ENCODE data around the gene TNNT2. TPM values are rescaled to one million over a fixed set of nuclear protein-coding genes. Genes with fewer than 3 reads are reported as not detected.

TNNT2 gene
- total RNA-seq, 1 donor from 2014 or later, result 8,708 TPM

DNA sequence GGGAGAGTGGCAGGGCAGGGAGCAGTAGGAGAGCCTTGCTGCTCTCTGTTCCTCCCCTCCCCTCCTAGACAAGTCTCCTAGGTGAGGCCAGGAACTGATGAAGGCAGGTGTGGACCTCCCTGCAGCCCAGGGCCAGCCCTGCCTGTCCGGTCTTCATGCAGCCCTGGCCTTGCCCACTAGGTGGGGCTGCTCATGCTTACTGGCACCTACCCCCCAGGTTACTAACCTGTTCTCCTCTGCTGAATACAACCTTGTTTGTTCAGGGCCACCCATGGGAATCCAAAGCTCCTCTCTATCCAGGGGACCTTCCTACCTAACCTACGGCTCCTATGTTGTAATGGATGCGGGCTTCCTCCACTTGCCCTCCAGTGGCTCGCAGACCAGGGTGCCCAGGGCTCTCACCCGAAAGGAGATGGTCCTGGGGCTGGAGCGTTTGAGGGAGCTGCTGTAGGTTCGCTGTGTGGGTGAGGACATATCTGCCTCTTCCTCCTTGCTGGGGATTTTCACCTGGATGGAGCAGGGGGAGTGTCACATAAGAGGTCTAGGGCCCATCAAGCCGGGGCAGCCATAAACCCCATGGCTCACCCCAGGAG lies 7.9 kb upstream of the TNNT2 start:
- no peaks in the 10 kb centered on the region for H3K36me3 ChIP-seq
- no peak for DNase-seq
- no peaks in the 10 kb centered on the region for H3K9me3 ChIP-seq (replicated peaks)
- intact Hi-C loops (cut with micrococcal nuclease), result no loop called here
- H3K27me3 ChIP-seq (ENCODE audit: low read depth), result peaks cover 29% of the 10 kb centered on the region
- no peak overlapping the region for H3K4me3 ChIP-seq
- TF ChIP-seq CTCF (IDR thresholded peaks at IDR 0.05; ENCODE audit: borderline replicate concordance), result peak; percentile 84
- peaks cover 36% of the 10 kb centered on the region for H3K4me1 ChIP-seq
- H3K27ac ChIP-seq (replicated peaks), result no peak overlapping the region

DNA sequence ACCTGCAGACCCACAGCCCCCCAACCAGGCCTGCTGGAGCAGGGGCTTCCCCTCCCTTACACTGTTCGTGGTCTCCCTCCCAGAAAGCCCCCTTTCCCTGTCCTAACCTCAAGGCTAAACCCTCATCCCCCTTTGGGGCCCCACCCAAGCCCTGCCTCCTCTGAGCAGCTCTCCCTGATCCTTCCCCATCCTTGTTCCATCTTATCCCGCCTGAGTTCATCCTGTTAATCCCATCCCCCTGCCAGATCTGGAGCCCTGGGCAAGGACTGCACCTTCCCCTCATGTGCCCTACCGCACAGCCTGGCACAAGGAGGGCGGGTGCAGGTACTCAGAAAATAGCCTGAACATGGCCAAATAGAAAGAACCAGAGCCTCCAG lies 6.9 kb upstream of the TNNT2 start:
- intact Hi-C loops (cut with micrococcal nuclease), result no loop called here
- no peak for DNase-seq
- Histone ChIP-seq H3K27ac (replicated peaks) (peak overlapping the region; percentile 69), H3K9me3 (replicated peaks) (no peaks in the 10 kb centered on the region), H3K4me3 (no peak overlapping the region), H3K36me3 (no peaks in the 10 kb centered on the region), H3K4me1 (peaks cover 46% of the 10 kb centered on the region), H3K27me3 (ENCODE audit: low read depth) (peaks cover 29% of the 10 kb centered on the region)
- no peak for TF ChIP-seq CTCF (IDR thresholded peaks at IDR 0.05; ENCODE audit: borderline replicate concordance)

- Histone ChIP-seq H3K27me3 (ENCODE audit: low read depth) (peaks cover 29% of the 10 kb centered on the region), H3K27ac (replicated peaks) (peak overlapping the region; percentile 69), H3K4me1 (peaks cover 51% of the 10 kb centered on the region), H3K36me3 (no peaks in the 10 kb centered on the region), H3K9me3 (replicated peaks) (no peaks in the 10 kb centered on the region), H3K4me3 (peak overlapping the region; percentile 4)
- DNase-seq, result no peak
- intact Hi-C loops (cut with micrococcal nuclease), result no loop called here
- no peak for TF ChIP-seq CTCF (IDR thresholded peaks at IDR 0.05; ENCODE audit: borderline replicate concordance)
Measured at GRCh38 chr1:201383647-201384405, 6.3 kb upstream of the TNNT2 start.

DNA sequence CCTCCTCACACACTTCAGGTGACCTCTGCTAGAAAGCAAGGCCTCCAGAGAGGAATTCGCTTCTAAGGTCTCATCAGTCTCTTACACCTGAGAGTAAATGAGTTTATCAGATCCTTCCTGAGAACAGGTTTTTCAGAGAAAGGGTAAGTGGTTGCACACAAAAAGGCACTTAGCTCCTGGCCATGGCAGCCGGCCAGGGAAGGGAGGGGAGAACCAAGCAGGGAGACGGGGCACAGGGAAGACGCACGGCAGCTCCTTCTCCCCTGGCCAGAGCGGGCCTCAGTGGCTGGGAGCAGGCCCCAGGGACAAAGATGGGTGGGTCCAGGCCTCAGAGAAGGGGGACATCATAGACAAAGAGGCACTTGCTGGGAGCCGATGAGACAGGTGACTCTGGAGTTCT lies 3.6 kb upstream of the TNNT2 start:
- H3K36me3 ChIP-seq, result peaks cover 3% of the 10 kb centered on the region
- intact Hi-C loops (cut with micrococcal nuclease), result no loop called here
- no peak overlapping the region for H3K4me3 ChIP-seq
- DNase-seq, result no peak
- peaks cover 58% of the 10 kb centered on the region for H3K4me1 ChIP-seq
- peaks cover 20% of the 10 kb centered on the region for H3K27me3 ChIP-seq (ENCODE audit: low read depth)
- no peaks in the 10 kb centered on the region for H3K9me3 ChIP-seq (replicated peaks)
- TF ChIP-seq CTCF (IDR thresholded peaks at IDR 0.05; ENCODE audit: borderline replicate concordance), result no peak
- peak overlapping the region; percentile 95 for H3K27ac ChIP-seq (replicated peaks)

DNA sequence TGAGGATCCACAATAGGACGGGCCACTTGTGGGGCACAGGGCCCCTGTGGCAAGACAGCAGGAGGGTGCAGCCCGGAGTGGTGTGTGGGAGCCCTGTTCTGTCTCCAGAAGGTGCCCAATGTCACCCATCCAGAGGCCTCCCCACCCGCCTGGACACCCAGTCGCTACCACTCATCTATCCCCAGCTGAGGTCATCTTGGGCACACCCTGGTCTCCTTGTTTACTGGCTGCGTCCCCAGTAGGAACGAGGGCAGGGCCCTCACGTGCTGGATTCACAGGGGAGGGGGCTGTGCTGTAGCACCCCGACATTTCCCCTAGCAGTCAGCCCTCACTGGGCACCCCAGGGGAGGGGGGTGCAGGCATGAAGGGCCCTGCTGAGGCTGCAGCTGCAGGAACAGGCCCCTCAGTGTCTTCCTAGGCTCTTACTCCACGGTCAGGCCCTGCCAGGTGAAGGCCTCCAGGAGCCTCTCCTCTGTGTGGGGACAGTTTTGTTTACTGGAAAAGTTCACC lies 2.3 kb upstream of the TNNT2 start:
- TF ChIP-seq CTCF (IDR thresholded peaks at IDR 0.05; ENCODE audit: borderline replicate concordance), result no peak
- peak overlapping the region; percentile 14 for H3K4me3 ChIP-seq
- intact Hi-C loops (cut with micrococcal nuclease), result no loop called here
- no peak for DNase-seq
- no peaks in the 10 kb centered on the region for H3K9me3 ChIP-seq (replicated peaks)
- H3K4me1 ChIP-seq, result peaks cover 56% of the 10 kb centered on the region
- peaks cover 14% of the 10 kb centered on the region for H3K27me3 ChIP-seq (ENCODE audit: low read depth)
- peaks cover 17% of the 10 kb centered on the region for H3K36me3 ChIP-seq
- H3K27ac ChIP-seq (replicated peaks), result peak overlapping the region; percentile 95

Data from left ventricle myocardium inferior (tissue), 1 donor.